Testis (tissue), 3 donors: ENCODE data around the gene CYB5R3. TPM values are rescaled to one million over a fixed set of nuclear protein-coding genes. Genes with fewer than 3 reads are reported as not detected.

Experiments
- DNase-seq: peaks from one replicate; pipeline ENCODE4 v3.0.0-alpha.2; 2019
- H3K27ac ChIP-seq, 2 donors: fragments of 200-600 bp; sonication (generic); one replicate each; pipeline ENCODE4 v1.5.1; 2019
- H3K27me3 ChIP-seq: fragments of 200-600 bp; sonication (generic); one replicate; pipeline ENCODE4 v1.5.1; 2019
- H3K36me3 ChIP-seq: fragments of 200-600 bp; sonication (generic); one replicate; pipeline ENCODE4 v1.5.1; 2017; ENCODE audit warnings: low read depth; ENCODE audit errors: missing control alignments
- H3K4me1 ChIP-seq: fragments of 200-600 bp; sonication (generic); one replicate; pipeline ENCODE4 v1.5.1; 2019
- H3K4me3 ChIP-seq, 2 donors: fragments of 200-600 bp; sonication (generic); one replicate each; pipeline ENCODE4 v1.5.1; 2017 to 2019
- H3K9me3 ChIP-seq: fragments of 200-600 bp; sonication (generic); one replicate; pipeline ENCODE4 v1.5.1; 2017
- POLR2A ChIP-seq: fragments of 450-650 bp; IDR thresholded peaks from one replicate; pipeline ENCODE4 v1.6.1; 2017; ENCODE audit warnings: antibody characterized with exemption, mild to moderate bottlenecking, moderate library complexity
- WGBS, 2 donors: methylation state at CpG; one replicate each; pipeline ENCODE4 v1.1.5; 2018; 5-methylcytosine and 5-hydroxymethylcytosine counted together
- intact Hi-C: fragments of 100-400 bp; cut with DNase I; formaldehyde crosslinking; loops from one replicate; pipeline ENCODE4 v1.15.1; 2023; ENCODE audit warnings: low total_unique reads
- polyA plus RNA-seq: library from polyadenylated mRNA; stranded (reverse); fragments of 350-450 nt; fragmentation: Illumina TruSeq; extraction: RNeasy Lipid Tissue Mini Kit (QIAGEN cat#74804); gene quantifications from one replicate; pipeline ENCODE4 v1.2.3, GENCODE V29; 2014; ENCODE audit warnings: low read depth, low replicate concordance; ENCODE audit not compliant: insufficient read depth
- total RNA-seq, 2 donors: library from RNA; depleted of rRNA; stranded (reverse); fragments of >200 nt; gene quantifications; one replicate each; pipeline ENCODE4 v1.2.3, GENCODE V29; 2016
- TF ChIP-seq, protein P1 (sequence below), 3 experiments: fragments of 450-650 bp in 2 of 3; fragments of 200-600 bp in 1 of 3; sonication (generic) in 1 of 3; IDR thresholded peaks; one replicate each; pipeline ENCODE4 v1.5.1; 2016 to 2019; ENCODE audit warnings: antibody characterized with exemption in 3 of 3, mild to moderate bottlenecking in 2 of 3, moderate library complexity in 1 of 3

Gene CYB5R3
- total and polyA plus RNA-seq, 3 donors from 2014 or later: 330 to 484 (median 423) TPM

DNA sequence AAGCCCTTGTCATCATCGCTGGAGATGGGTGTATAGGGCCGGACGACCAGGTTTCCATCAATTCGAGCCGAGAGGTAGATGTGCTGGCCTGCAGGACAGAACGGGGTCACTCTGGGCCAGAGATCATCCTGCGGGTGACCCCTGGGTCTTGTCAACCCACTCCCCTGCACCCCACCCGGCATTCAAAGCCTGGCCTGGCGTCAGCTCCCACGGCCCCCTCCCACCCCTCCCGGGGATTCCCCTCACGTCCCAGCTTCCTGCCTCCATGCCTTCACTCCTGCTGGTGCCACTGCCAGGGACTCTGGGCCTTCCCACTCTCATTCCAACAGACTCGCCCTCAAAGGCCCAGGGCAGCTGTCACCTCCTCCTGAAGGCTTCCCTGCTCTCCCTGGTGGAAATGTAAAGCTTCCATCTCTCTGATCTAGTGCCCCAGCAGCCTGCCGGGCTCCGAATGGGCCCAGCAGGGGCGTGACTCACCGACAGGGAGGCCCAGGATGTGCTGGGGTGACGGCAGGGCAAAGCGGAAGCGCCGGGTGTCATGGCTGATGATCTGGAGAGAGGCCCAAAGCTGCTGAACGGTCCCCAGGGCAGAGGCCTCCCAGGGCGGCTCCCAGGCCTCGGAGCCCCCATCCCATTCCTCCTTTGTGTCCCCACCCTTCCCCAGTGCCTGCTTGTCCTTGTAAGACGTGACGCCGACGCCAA lies 18.1 kb downstream of the CYB5R3 start:
- no peaks in the 10 kb centered on the region for H3K27me3 ChIP-seq
- WGBS, 2 donors: 78 to 91% methylated on average over 8 to 27 of the region's 28 CpGs
- H3K9me3 ChIP-seq: no peaks in the 10 kb centered on the region
- peaks cover 10% of the 10 kb centered on the region for H3K4me1 ChIP-seq
- H3K36me3 ChIP-seq: no peaks in the 10 kb centered on the region
- H3K4me3 ChIP-seq: no peak overlapping the region
- H3K27ac ChIP-seq: no peak overlapping the region
- no peak for TF ChIP-seq POLR2A
- DNase-seq: no peak
- intact Hi-C loops: no loop called here

GRCh38 chr22:42630211-42630610 lies 19.0 kb downstream of the CYB5R3 start:
- Histone ChIP-seq H3K4me1 (peaks cover 10% of the 10 kb centered on the region), H3K36me3 (no peaks in the 10 kb centered on the region), H3K27me3 (no peaks in the 10 kb centered on the region), H3K4me3 (no peak overlapping the region), H3K9me3 (no peaks in the 10 kb centered on the region), H3K27ac (no peak overlapping the region)
- DNase-seq: no peak
- intact Hi-C loops: no loop called here
- no peak for TF ChIP-seq POLR2A
- TF ChIP-seq, protein P1, sequence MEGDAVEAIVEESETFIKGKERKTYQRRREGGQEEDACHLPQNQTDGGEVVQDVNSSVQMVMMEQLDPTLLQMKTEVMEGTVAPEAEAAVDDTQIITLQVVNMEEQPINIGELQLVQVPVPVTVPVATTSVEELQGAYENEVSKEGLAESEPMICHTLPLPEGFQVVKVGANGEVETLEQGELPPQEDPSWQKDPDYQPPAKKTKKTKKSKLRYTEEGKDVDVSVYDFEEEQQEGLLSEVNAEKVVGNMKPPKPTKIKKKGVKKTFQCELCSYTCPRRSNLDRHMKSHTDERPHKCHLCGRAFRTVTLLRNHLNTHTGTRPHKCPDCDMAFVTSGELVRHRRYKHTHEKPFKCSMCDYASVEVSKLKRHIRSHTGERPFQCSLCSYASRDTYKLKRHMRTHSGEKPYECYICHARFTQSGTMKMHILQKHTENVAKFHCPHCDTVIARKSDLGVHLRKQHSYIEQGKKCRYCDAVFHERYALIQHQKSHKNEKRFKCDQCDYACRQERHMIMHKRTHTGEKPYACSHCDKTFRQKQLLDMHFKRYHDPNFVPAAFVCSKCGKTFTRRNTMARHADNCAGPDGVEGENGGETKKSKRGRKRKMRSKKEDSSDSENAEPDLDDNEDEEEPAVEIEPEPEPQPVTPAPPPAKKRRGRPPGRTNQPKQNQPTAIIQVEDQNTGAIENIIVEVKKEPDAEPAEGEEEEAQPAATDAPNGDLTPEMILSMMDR (IDR thresholded peaks at IDR 0.05): no peak
- 95 to 97% methylated on average over 12 to 18 of the region's 18 CpGs for WGBS, 2 donors

DNA sequence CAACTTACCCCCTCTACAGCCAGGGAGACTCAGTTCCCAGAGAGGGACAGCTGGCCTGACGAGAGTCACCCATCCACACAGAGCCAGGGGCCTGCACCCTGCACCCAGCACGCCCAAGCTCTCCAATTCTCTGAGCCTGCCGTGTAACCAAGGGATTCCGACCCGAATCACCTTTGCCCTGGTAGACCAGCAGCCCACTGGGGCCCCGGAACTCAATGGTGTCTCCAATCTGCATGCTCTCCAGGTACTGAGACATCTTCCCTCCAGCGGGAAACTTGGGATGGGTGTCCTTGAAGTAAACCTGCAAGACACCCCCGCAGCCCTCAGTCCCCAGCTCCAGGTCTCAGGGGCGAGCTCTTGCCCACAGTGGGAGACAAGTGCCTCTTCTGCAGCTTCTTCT lies 21.2 kb downstream of the CYB5R3 start:
- Histone ChIP-seq H3K9me3 (no peaks in the 10 kb centered on the region), H3K4me3 (no peak overlapping the region), H3K27ac (no peak overlapping the region), H3K4me1 (peaks cover 9% of the 10 kb centered on the region), H3K36me3 (no peaks in the 10 kb centered on the region), H3K27me3 (no peaks in the 10 kb centered on the region)
- TF ChIP-seq, protein P1 (IDR thresholded peaks at IDR 0.05): no peak
- TF ChIP-seq POLR2A: no peak
- WGBS, 2 donors: 86 to 91% methylated on average over 5 to 9 of the region's 9 CpGs
- no peak for DNase-seq
- intact Hi-C loops: no loop called here

GRCh38 chr22:42626951-42627625 lies 22.1 kb downstream of the CYB5R3 start:
- no peak for DNase-seq
- Histone ChIP-seq H3K4me1 (peaks cover under 1% of the 10 kb centered on the region), H3K4me3 (no peak overlapping the region), H3K27ac (no peak overlapping the region), H3K27me3 (no peaks in the 10 kb centered on the region), H3K9me3 (no peaks in the 10 kb centered on the region), H3K36me3 (no peaks in the 10 kb centered on the region)
- TF ChIP-seq, protein P1 (IDR thresholded peaks at IDR 0.05): no peak
- intact Hi-C loops: no loop called here
- 93 to 95% methylated on average over 8 to 18 of the region's 25 CpGs for WGBS, 2 donors

DNA sequence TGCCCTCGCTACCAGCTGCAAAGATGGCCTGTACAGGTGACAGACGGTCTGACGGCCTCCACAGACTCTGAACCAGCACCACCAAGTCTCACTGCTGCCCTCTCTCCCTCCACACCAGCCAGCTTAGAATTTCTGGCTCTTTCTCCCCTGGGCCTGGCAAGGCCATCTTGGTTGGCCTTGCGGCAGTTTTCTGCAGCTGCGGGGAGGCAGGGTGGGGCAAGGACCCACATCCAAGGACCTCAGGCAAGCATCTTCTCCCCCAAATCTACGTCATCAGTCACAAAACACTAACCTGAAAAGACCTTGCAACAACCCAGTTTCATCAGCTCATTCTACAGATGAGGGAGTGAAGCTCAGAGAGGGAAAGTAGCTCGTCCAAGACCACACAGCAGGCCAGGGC lies 22.8 kb downstream of the CYB5R3 start:
- no peaks in the 10 kb centered on the region for H3K36me3 ChIP-seq

More for the DNA sequence above, 22.8 kb downstream of the CYB5R3 start:
- Histone ChIP-seq H3K4me1 (peaks cover 4% of the 10 kb centered on the region), H3K9me3 (no peaks in the 10 kb centered on the region), H3K4me3 (no peak overlapping the region), H3K27me3 (no peaks in the 10 kb centered on the region), H3K27ac (no peak overlapping the region)
- TF ChIP-seq POLR2A: no peak
- TF ChIP-seq, protein P1 (IDR thresholded peaks at IDR 0.05): no peak
- intact Hi-C loops: no loop called here
- DNase-seq: no peak
- WGBS, 2 donors: 58 to 86% methylated on average over 7 of the region's 7 CpGs
